MCF 10A (cell line): Measurements from ENCODE around the gene SMIM15. TPM values are rescaled to one million over a fixed set of nuclear protein-coding genes. Genes with fewer than 3 reads are reported as not detected.
"Not testable (repeated sequence)": the region's sequence is repeated elsewhere in the genome, so short reads cannot be mapped to it uniquely, and the experiment has no call there.

ENCODE experiments used
- BruUV-seq: library from RNA; stranded (reverse); fragments of 400-500 nt; replicated peaks from 2 replicates; lab custom pipeline; 2021; lab: Mats Ljungman, UMichigan
- CTCF ChIA-PET: fragments of 300-600 bp; sonication (Branson Sonifier 250); formaldehyde crosslinking; extraction: SDS; loops from one replicate; lab custom pipeline; 2021; ENCODE audit warnings: antibody characterized with exemption, inconsistent platforms; lab: Yijun Ruan, JAX
- POLR2A ChIA-PET: fragments of 300-600, 350-650 bp; sonication (Branson Sonifier 250); formaldehyde crosslinking; extraction: SDS; loops from one replicate; lab custom pipeline; 2020; ENCODE audit warnings: antibody characterized with exemption, inconsistent platforms; lab: Yijun Ruan, JAX
- DNase-seq: peaks from one replicate; pipeline ENCODE4 v3.0.0-alpha.2; 2018; ENCODE audit not compliant: unreplicated experiment
- H3K27ac Mint-ChIP-seq: one replicate; pipeline ENCODE4 v1.8.0; 2022; ENCODE audit warnings: mild to moderate bottlenecking, low read depth, mixed read lengths; ENCODE audit not compliant: unreplicated experiment
- H3K27me3 Mint-ChIP-seq: one replicate; pipeline ENCODE4 v1.8.0; 2022; ENCODE audit warnings: mixed read lengths; ENCODE audit not compliant: insufficient read depth, unreplicated experiment
- H3K36me3 Mint-ChIP-seq: one replicate; pipeline ENCODE4 v1.8.0; 2022; ENCODE audit warnings: mild to moderate bottlenecking, moderate library complexity, mixed read lengths; ENCODE audit not compliant: insufficient read depth, unreplicated experiment
- H3K4me1 Mint-ChIP-seq: one replicate; pipeline ENCODE4 v1.8.0; 2022; ENCODE audit warnings: mixed read lengths; ENCODE audit not compliant: insufficient read depth, unreplicated experiment
- H3K4me3 Mint-ChIP-seq: one replicate; pipeline ENCODE4 v1.8.0; 2022; ENCODE audit warnings: mild to moderate bottlenecking, moderate library complexity, mixed read lengths; ENCODE audit not compliant: unreplicated experiment
- H3K9me3 Mint-ChIP-seq: one replicate; pipeline ENCODE4 v1.8.0; 2022; ENCODE audit warnings: mixed read lengths; ENCODE audit not compliant: unreplicated experiment
- intact Hi-C: fragments of 100-400 bp; cut with micrococcal nuclease; formaldehyde crosslinking; loops from 2 replicates; pipeline ENCODE4 v1.14.1; 2022
- total RNA-seq: library from RNA; stranded (reverse); gene quantifications from 2 replicates; pipeline ENCODE4 v1.2.3, GENCODE V29; 2022
- TF ChIP-seq, protein P1 (sequence below): fragments of 200-600 bp; IDR thresholded peaks from one replicate; pipeline ENCODE4 v1.8.0; 2022; ENCODE audit warnings: antibody characterized with exemption, mild to moderate bottlenecking; ENCODE audit not compliant: unreplicated experiment

The SMIM15 gene
- total RNA-seq, 1 experiment from 2014 or later, result 95.8 TPM

DNA sequence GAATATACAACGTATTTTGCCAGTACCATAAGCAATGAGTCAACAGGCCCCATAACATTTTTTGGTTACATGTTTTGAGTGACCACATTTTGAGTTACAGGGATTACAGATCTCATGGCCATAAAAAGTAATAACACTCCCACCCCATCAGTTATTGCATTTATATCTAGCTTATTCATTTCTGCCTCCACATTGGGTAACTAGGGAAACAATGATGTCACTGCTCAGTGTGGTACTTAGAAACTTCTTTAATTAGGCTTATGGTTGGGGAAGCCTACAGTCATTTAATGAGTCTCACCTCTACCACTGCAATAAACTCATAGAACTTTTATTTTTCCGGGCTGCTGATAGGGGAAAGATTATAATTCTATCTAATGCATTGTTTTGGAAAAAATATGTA lies 39.9 kb upstream of the SMIM15 start:
- intact Hi-C loops, result no loop called here
- no TSS peak for BruUV-seq
- TF ChIP-seq, protein P1, sequence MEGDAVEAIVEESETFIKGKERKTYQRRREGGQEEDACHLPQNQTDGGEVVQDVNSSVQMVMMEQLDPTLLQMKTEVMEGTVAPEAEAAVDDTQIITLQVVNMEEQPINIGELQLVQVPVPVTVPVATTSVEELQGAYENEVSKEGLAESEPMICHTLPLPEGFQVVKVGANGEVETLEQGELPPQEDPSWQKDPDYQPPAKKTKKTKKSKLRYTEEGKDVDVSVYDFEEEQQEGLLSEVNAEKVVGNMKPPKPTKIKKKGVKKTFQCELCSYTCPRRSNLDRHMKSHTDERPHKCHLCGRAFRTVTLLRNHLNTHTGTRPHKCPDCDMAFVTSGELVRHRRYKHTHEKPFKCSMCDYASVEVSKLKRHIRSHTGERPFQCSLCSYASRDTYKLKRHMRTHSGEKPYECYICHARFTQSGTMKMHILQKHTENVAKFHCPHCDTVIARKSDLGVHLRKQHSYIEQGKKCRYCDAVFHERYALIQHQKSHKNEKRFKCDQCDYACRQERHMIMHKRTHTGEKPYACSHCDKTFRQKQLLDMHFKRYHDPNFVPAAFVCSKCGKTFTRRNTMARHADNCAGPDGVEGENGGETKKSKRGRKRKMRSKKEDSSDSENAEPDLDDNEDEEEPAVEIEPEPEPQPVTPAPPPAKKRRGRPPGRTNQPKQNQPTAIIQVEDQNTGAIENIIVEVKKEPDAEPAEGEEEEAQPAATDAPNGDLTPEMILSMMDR, result no peak
- Mint-ChIP-seq H3K36me3 (no peaks in the 10 kb centered on the region), H3K27ac (no peak overlapping the region), H3K4me1 (no peaks in the 10 kb centered on the region), H3K27me3 (peaks cover 10% of the 10 kb centered on the region), H3K4me3 (no peak overlapping the region), H3K9me3 (peaks cover 19% of the 10 kb centered on the region)
- ChIA-PET POLR2A (no interaction called here), CTCF (interaction anchor here (0.5 to 0.7 kb wide), 2 partner anchors 19 to 485 kb away, joined by 3 read pairs; no protein-coding TSS in a partner anchor)
- no peak for DNase-seq

DNA sequence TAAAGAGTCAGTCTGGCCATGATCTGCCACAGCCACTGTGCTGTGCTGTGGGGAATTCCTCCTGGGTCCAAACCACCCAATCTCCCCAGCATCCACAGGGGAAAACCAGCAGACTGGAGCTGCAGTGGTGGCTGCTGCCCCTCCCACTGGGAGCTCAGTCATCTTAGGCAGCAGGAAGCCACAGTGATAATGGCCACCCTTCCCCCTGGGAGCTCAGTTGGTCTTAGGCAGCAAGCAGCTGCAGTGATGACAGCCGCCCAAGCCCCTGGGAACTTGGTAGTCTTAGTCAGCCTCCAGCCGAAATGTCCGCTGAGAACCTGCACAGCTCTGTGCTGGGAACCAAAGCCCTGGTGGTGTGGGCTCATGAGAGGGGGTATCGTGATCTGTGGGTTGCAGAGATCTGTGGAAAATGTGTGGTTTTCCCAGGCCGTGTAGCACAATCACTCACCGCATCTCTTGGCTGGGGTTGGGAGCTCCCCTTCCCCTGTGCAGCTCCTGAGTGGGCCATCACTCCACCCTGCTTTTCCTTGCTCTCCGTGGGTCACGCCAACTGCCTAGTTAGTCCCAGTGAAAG lies 38.4 kb upstream of the SMIM15 start:
- Mint-ChIP-seq H3K4me3 (no peak overlapping the region), H3K4me1 (no peaks in the 10 kb centered on the region), H3K36me3 (no peaks in the 10 kb centered on the region), H3K27ac (no peak overlapping the region), H3K27me3 (peaks cover 21% of the 10 kb centered on the region), H3K9me3 (peaks cover 15% of the 10 kb centered on the region)
- ChIA-PET CTCF (interaction anchor here (0.5 to 1.0 kb wide), 3 partner anchors 14 to 458 kb away, joined by 3 read pairs; no protein-coding TSS in a partner anchor), POLR2A (interaction anchor here (0.6 kb wide), 1 partner anchor 126 kb away, joined by 3 read pairs; no protein-coding TSS in a partner anchor)
- TF ChIP-seq, protein P1, result no peak
- no peak for DNase-seq
- no TSS peak for BruUV-seq
- intact Hi-C loops, result no loop called here

DNA sequence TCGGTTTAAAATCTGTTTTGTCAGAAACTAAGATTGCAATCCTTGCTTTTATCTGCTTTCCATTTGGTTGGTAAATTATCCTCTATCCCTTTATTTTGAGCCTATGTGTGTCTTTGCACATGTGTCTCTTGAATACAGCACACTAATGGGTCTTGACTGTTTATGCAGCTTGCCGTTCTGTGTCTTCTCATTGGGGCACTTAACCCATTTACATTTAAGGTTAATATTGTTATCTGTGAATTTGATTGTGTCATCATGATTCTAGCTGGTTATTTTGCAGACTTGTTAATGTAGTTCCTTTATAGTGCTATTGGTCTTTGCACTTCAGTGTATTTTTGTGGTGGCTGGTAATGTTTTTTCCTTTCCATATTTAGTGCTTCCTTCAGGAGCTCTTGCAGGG lies 36.3 kb upstream of the SMIM15 start:
- peaks cover 21% of the 10 kb centered on the region for H3K27me3 Mint-ChIP-seq
- no peaks in the 10 kb centered on the region for H3K36me3 Mint-ChIP-seq
- ChIA-PET POLR2A (no interaction called here), CTCF (no interaction called here)
- no peak for DNase-seq
- peaks cover 15% of the 10 kb centered on the region for H3K9me3 Mint-ChIP-seq
- intact Hi-C loops, result no loop called here
- H3K4me3 Mint-ChIP-seq, result no peak overlapping the region
- TF ChIP-seq, protein P1, result no peak
- H3K27ac Mint-ChIP-seq, result no peak overlapping the region
- BruUV-seq, result no TSS peak
- H3K4me1 Mint-ChIP-seq, result no peaks in the 10 kb centered on the region

DNA sequence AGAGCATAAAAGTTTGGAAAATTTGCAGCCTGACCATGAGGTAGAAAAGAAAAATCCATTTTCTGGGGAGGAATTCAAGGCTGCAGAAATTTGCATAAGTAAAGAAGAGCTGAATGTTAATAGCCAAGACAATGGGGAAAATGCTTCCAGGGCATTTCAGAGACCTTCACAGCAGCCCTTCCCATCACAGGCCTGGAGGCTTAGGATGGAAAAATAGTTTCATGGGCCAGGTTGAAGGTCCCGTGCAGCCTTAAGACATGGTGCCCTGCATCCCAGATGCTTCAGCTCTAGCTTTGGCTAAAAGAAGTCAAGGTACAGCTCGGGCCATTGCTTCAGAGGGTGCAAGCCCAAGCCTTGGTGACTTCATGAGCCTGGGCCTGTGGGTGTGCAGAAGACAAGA lies 25.6 kb upstream of the SMIM15 start:
- H3K27ac Mint-ChIP-seq, H3K36me3 Mint-ChIP-seq, POLR2A ChIA-PET, CTCF ChIA-PET, H3K9me3 Mint-ChIP-seq, H3K4me3 Mint-ChIP-seq, H3K4me1 Mint-ChIP-seq, intact Hi-C loops, DNase-seq, BruUV-seq: not testable (repeated sequence)
- peaks cover 18% of the 10 kb centered on the region for H3K27me3 Mint-ChIP-seq

DNA sequence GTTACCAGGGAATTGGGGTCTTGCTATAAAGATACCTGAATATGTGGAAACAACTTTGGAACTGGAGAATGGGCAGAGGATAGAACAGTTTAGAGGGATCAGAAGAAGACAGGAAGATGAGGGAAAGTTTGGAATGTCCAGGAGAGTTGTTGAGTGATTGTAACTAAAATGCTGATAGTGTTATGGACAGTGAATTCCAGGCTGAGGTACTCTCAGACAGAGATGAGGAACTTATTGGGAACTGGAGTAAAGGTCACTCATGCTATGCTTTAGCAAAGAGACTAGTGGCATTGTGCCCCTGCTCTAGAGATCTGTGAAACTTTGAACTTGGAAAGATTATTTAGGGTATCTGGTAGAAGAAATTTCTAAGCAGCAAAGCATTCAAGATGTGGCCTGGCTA lies 25.1 kb upstream of the SMIM15 start:
- H3K36me3 Mint-ChIP-seq, H3K4me3 Mint-ChIP-seq, H3K9me3 Mint-ChIP-seq, H3K4me1 Mint-ChIP-seq, H3K27ac Mint-ChIP-seq, POLR2A ChIA-PET, intact Hi-C loops, DNase-seq, BruUV-seq, CTCF ChIA-PET: not testable (repeated sequence)
- H3K27me3 Mint-ChIP-seq, result peaks cover 14% of the 10 kb centered on the region
